Hematopoietic multipotent progenitor cell treated with erythropoietin and hydrocortisone succinate and interleukin-3 and kit ligand, for 15 days (in vitro differentiated cells): ENCODE results near the gene ADRA2B.
"Not testable (repeated sequence)": the region's sequence is repeated elsewhere in the genome, so short reads cannot be mapped to it uniquely, and the experiment has no call there.

Source experiments
- DNase-seq: peaks from one replicate; pipeline ENCODE4 v3.0.0-alpha.2; 2015; ENCODE audit warnings: low spot score

ADRA2B gene

GRCh38 chr2:96116424-96116878 lies at the start of gene ADRA2B:
Gene ADRA2B (minus strand): TSS chr2:96116571. CDS start chr2:96116149, 422 bp downstream.
- no peak for DNase-seq

- DNase-seq: no peak
Measured at GRCh38 chr2:96164459-96165184, 48.3 kb upstream of the ADRA2B start.

GRCh38 chr2:96163768-96164429 lies 47.5 kb upstream of the ADRA2B start:
- no peak for DNase-seq

DNA sequence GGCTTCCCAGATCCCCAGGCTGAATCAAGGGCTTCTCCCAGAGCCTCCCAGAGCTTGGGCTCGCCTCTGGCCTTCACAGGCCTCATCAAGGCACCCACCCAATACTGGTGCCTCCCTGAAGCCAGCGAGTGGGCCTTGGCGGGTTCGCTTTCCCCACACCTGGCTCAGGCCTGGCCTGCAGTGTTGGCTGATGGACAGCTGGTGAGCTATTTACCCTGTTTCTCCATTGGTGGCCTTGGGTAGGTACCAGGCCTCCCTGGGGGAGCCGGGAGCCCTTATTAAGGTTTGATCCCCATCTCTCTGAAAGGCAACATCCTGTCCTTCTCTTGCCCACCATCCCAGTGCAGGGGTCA lies 47.0 kb upstream of the ADRA2B start:
- no peak for DNase-seq

- peak; percentile 61 for DNase-seq
Measured at GRCh38 chr2:96161898-96162297, 45.5 kb upstream of the ADRA2B start.

DNA sequence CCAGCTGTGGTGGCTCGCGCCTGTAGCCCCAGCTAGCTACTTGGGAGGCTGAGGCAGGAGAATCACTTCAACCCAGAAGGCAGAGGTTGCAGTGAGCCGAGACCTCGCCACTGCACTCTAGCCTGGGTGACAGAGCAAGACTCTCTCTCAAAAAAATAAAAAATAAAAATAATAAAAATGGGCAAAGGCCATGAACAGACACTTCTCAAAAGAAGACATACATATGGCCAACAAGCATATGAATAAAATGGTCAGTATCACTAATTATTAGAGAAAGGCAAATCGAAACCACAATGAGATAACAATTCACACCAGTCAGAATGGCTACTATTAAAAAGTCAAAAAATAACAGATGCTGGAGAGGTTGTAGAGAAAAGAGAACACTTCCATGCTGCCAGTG lies 44.0 kb upstream of the ADRA2B start:
- DNase-seq: not testable (repeated sequence)

- no peak for DNase-seq
Measured at GRCh38 chr2:96159084-96159830, 42.9 kb upstream of the ADRA2B start.

- DNase-seq: no peak
Measured at GRCh38 chr2:96158554-96158940, 42.2 kb upstream of the ADRA2B start.

- peak; percentile 60 for DNase-seq
Measured at GRCh38 chr2:96157649-96158553, 41.5 kb upstream of the ADRA2B start.

DNA sequence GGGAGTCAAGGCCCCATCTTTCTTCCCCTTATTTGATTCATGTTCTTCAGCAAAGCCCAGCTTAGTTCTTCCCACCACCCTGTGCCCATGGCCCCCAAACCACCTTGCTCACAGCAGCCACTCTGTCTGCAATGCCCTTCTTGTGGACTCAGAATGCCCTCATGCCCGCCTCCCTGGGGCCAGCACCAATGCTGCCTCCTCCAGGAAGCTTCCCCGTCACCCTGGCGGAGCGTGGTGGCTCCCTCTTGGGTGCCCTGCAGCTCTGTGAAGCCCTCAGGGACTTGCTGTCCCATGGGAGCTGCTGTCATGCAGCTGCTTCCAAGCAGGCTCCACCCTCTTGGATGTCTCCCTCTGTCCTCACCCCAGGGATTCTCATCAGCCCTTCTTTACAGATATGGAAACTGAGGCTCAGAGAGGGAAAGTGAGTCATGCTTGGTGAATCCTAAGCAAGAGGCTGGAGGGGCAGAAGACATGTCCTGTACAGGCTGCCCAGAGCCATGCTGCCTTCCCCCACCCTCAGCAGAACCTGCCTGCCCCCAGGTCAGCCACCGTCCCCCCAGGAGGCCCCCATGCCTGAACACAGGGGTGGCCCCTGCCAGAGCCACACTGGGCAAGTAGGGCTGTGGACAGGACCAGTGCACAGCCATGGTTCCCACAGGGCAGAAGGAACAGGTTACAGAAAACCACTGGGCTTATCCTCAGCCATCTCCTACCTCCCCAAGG lies 40.7 kb upstream of the ADRA2B start:
- DNase-seq: no peak

DNA sequence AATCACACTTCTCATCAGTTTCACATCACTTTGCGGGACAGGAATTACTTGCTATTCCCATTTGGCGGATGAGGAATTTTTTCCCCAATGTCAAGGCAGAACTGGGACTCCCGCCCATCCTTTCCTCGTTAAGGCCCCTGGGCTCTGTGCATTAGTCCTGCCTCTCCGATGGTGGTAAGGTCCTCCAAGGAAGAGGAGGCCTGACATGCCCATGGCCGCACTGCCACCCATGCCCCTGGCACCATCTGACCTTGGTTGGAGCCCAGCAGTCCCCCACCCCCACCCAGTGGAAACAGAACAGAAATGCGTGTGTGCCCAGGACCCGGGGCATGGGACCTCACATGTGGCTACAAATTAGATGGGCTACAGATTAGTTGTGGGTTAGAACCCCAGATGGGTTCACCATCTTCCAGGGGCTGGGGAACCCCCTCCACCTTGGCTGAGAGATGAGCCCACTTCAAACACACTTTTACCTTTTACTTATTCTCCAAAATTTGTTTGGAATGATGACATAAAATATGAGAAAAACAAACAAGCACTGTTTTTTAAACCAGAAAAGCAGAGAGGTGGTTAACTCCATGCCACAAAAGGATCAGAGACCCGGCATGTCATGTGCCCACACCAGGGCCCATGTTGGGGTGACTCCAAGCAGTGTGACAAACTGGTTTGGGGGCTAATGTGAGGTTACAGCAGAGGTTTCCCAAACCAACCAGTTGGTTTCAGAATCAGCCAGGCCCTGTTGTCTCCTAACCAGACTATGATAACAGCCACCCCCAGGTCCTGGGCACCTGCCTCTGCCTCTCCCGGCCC lies 39.8 kb upstream of the ADRA2B start:
- DNase-seq: no peak

GRCh38 chr2:96154506-96155380 lies 38.4 kb upstream of the ADRA2B start:
- no peak for DNase-seq

- no peak for DNase-seq
Measured at GRCh38 chr2:96153991-96154431, 37.6 kb upstream of the ADRA2B start.

DNA sequence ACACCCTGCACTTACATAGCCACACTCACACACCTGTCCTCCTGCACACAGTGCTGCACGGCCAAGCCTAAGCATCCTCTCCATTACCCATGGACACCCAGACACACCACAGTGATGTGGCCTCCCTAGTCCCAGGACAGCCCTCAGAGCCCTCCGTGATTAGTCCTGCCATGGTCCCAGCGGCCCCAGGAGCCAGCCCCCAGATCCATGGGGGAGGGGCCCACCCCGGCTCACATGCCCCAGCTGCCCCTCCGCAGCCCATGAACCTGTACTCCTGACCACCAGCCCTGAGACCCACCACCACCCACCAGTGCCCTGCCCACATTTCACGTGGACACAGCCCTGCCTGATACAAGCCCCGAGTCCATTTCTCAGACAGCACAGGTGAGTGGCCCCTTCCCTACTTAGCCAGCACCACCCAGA lies 36.9 kb upstream of the ADRA2B start:
- no peak for DNase-seq

DNA sequence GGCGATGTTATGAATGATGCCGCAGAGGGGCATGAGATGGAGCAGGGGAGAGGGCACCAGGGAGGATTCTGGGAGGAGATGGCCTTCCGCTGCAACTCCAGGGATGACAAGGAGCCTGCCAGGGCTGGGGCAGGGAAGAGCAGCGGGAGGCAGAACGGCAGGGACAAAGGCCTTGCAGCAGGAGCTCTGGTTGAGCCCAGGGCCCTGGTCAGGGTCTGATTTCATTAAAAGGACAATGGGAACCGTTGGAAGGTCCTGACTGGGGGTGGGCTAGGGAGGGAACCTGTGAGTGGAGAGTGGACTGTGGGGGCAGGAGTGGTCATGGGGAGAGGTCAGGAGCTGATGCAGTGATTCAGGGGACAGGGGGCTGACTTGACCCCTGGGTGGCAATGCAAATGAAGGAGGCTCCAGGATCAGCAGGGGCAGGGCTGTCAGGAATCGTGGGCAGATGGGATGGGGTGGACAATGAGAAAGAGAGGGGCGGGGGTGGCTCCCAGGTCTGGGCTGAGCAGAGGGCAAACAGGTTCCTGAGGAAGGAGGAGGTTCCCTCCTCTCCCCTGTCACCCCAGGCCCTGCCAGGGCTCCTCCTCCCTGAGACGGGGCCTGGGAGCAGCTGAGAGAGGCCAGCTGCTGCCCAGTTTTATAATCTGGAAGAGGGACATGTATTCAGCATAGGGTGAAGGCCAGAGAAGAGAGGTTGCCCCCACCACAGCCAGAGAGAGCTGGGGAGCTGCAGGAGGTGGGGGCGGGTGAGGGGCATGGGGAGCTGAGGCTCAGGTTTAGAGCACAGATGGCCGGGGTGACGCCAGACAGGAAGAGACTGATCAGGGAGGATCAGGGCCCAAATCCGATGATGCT lies 36.2 kb upstream of the ADRA2B start:
- DNase-seq: no peak

- DNase-seq: no peak
Measured at GRCh38 chr2:96151595-96152303, 35.4 kb upstream of the ADRA2B start.

DNA sequence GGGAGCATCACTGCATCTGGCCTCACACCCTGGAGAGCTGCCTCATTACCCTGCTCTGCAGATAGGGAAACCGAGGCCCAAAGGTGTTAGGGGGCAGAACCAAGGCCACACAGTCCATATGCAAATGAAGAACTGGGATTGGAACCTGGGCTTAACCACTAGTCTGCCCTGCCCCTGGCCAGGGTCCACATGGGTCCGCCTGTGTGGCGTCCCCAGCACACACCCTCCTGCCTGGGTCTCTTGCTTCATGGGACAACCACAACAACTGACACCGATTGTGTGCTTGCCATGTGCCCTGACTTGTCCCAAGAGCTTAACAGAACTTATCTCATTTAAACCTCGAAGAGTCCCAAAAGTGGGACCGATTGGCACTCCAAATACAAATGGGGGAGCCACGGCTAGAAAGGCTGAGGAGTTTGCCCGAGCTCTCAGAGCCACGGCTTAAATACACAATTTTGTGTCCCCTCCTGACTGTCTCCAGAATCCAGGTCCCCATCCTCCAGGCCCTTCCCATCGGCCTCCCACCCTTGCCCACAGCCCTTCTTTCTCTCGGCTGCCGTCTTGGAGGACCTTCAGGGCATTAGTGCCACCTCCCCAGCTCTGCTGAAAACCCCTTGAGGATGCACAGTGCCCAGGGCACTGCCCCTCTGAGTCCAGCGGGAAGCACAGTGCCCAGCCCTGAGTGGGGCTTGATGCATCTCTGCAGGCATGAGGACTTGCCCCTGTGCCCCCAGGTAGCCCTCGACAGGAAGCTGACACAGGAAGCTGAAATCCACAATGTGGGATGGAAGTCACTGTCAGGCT lies 34.6 kb upstream of the ADRA2B start:
- no peak for DNase-seq
